Measurements from ENCODE around the gene SNUPN.

The SNUPN gene

DNA sequence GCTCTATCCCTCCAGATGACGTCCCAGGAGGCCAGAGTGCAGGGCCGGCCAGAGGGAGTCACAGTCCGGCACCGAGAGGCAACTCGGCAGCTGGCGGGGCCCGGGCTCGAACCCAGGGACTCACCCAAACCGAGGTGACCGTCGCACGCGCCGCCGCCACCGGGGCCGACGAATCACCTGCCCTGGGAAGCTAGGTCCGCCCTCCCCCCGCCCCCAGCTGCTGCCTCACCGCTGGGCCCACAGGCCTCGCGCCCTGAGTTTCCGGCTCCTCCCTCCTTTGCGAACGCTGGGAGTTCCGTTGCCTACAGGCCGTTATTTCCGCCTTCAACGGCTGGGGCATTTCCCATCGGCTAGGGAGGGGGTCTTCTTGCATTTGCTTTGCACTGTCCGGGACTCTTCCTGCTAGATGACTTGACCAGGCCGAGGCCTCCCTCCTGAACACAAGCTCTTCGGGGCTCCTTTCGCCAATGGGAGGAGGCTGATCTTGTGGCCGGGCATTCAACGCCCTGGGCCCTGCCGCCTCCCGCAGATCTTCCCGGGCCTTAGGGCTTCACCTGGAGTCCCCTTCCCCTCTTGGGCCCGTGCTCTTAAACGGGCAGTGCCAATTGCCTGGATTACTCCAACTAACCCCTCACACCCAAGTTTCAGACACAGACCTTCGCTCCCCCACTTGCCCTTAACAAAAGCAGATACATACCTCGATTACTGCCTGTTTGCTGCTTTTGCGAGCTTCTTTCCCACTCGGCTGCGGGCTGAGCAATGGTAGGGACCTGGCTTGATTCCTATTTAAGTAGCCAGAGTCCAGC lies at the start of gene SNUPN:
SNUPN (minus strand) TSS at position 184 of the 806 bp plus-strand sequence. CDS start 4,674 bp downstream, outside the sequence.
- DNase-seq = peak; percentile 97

DNA sequence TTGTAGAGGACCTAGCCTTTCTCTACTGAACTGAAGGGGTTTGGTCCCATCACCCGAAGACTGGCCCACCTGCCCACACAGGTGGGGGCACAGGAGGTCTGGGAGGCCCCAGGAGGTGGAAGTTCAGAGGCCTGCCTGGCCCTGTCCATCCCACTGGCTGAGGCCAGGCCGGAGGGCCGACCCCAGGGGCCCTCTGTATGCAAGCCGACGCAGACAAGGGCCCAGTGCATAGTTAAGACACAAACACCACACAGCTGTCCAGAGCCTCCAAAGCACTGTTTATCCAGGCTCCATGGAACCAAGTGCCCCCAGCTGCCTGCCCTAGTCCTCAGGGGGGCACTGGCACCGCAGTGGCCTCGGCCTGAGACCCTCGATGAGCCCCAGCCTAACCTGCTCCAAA lies 48.8 kb upstream of the SNUPN start:
- no peak for DNase-seq

DNA sequence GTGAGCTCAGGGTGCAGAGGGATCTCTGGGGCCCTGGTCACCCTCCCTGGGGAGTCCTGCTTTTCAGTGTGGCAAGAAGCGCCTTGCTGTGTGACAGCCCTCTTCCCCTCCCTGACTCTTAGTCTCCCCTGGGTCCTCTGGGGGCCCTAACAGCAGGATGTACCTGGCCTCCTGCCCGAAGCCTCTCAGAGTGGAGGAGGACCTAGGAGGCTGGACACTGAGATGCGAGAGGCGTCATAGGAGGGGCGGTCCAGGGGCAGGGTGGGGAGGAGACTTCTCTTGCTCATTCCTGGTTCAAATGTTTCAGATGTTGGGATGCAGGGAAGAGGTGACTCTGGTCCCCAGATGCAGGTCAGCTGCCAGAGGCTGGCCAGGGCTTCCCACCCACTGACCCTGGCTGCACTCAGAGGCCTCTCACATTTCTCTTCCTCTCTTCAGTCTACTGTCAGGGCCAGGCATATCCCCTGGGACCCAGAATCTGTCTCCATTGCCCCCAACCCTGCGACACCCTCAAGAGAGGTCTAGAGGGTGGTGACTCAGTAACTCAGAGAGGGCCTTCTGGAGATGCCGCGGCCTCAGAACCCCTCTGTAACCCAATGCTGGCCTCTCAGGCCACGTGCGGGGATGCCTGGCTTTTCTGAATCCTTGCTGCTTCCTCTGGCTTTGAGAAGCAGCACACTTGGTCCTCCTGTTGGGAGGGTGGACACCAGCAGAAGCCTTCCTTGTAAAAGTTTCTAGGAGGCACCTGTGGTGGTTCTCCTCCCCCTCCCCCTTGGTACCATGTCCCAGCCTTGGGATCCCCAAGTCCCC lies 48.1 kb upstream of the SNUPN start:
- peak; percentile 92 for DNase-seq

DNA sequence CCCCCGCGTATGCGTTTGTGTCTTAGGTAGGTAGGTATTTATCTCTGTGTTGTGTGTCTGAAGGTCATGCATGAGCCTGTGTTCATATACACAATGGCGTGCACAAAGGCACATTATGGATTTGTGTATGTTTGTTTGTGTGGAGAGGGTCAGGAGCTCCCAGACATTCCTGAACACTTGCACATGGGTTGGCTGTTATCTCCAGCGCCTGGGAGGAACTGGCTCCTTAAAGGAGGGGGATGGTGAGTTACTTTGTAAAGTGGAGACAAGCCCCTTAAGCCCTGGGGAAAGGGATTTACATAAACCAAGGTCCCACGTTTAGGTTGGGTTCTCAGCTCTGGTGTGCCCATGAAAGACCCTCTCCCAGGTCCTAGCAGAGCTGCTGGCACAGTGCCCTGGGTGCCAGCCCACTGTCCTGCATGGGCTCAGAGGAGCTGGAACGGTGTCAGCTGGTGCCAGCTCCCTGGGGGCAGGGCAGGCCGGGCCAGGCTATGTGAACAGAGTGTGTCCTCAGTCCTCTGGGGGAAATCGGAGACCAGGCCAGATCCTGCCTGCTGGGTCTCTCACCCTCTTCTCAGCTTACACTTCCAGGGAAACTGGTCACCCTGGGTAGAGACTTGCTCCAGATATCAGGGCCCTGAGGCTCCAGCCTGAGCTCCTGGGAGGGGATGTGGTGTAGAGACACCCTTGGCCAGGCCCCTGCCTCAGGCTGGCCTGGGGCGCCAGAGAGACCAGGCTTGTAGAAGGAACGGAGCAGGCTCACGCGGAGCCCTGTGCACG lies 47.3 kb upstream of the SNUPN start:
- DNase-seq = peak; percentile 76

GRCh38 chr15:75671730-75672602 lies 46.4 kb upstream of the SNUPN start:
- no peak for DNase-seq

DNA sequence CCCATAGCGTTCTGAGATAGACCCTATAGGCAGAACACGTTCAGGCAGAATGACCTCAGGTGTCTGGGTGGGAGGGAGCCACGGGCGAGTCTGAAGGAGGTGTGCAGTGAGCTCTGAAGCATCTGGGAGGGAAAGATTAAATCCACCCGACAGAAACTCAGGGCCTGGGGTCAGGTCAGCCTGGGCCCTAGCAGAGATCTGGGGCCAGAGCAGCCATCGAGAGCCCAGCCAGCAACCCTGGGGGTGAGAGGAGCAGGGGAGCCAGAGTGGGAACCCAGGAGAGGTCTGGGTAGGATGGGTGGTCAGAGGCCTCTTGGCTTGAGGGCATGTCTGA lies 44.3 kb upstream of the SNUPN start:
- DNase-seq = no peak

DNA sequence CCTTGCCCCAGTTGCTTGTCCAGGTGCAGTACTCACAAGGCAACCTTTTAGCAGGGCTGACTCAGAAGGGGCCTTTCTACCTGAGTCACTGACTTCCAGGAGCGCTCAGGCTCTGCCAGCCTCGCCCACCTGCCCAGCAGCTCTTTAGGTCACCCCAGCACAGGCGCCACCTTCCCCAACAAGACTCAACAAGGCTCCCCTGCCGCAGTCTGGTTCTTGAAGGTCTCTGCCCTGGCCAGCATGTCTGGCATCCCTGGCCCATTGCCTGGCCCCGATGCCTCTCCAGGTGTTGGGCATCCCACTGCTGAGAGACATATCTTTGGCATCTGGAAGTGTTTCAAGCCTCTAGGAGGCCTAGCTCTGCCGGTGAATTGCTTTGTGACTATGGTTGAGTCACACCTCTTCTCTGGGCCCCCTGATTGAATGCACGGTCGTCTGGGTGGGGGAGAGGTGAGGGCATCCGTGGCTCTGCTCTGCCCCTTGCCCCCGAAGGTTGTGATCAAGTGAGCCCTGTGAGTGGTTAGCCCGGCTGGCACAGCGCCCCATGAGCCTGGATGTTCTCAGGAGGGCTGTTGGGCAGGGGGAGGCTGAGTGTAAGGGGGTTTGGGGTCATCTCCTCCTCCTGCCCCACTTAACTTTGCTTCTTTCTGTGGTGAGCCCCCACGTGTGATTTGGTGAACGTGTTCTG lies 43.8 kb upstream of the SNUPN start:
- DNase-seq = no peak

GRCh38 chr15:75666823-75667501 lies 41.4 kb upstream of the SNUPN start:
- DNase-seq = peak; percentile 84

GRCh38 chr15:75663931-75664421 lies 38.5 kb upstream of the SNUPN start:
- DNase-seq = no peak

DNA sequence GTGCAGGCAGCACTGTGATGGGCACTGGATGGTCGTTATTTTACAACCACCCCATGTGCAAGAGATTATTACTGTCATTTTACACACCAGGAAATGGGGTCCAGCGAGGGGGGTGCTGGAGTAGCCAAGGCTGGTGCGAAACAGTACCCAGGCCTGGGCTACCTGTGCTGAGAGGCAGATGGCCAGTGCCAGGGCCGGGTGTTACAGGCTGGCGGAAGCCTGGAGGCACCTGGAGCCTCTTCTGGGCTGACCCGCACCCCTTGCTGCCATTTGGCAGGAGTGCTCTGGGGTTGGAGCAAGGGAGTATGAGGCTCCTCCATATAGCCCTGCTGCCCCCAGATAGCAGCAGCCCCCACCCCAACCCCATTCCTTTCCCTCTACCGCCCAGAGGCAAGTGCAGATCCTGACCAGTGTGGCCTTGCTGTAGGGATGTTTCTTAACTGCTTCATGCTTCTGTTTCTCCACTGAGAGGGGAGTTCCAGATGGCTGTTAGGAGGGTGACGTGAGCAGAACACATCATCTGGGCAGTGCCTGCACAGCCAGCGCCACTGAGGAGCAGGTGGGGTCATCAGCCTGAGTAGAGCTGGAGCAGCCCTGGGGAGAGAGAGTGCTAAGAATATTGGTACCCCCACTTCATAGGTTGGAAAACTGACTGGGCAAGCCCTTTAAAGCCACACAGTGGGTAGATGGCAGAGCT lies 37.4 kb upstream of the SNUPN start:
- DNase-seq = no peak

- no peak for DNase-seq
Measured at GRCh38 chr15:75661756-75662140, 36.2 kb upstream of the SNUPN start.

GRCh38 chr15:75661100-75661755 lies 35.7 kb upstream of the SNUPN start:
- DNase-seq = peak; percentile 90

DNA sequence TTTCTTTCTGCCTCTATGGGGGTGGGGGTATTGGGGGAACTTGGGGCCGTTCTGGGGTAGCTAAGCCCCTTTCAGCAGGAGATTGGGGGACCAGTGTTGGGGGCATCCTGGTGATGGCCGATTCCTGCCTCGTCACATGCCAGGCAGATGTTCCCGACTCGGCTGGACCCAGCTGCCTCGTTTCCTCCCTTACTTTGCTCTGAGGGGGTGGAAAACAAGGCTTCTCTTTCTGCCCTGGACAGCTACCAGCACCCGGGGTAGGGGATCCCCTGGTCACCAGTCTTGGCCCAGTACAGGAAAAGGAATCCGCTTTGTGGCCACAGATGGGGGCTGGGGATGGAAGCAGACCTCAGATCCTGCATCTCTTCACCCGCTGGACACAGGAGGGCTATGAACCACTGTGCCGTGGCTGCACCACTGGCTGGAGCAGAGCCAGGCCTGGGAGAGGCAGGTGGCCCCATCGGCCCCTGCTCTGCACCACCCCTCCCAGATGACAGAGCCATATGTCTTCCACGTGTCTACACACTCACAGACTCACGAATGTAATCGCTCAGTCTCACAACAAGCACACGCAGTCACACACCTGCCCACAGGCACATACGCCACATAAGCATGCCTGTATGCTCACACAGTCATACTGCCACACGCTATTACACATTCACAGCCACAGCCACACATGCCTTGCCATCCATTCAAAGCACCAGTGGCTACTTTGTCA lies 34.6 kb upstream of the SNUPN start:
- DNase-seq = peak; percentile 29

DNA sequence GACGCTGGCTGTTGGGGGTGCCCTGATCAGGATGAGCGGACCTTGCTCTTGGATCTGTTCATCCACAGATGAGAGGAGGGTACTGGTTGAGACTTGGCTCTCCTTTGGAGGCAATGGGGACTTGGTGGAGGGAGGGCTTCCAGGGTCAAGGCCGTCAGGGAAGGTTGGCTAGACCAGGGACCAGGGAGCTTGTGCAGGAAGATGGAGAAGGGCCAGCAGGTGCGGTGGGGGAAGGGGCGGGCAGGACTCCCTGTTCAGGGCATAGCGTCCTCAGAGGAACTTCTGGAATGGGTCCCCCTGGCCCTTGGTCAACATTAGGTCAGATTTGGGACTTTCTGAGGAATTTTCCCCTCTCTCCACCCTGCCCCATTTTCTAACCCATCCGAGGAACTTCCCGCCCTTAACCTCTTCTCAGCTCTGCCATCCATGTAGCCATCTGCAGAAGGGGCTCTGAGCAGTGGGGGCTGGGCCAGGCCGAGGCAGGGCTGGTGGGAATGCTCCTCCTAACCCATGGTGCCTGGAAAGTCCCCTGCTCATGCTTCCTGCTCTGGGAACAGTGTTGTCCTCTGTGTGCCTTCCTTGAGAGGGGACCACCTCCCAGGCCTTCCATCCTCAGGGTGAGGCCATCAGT lies 33.7 kb upstream of the SNUPN start:
- no peak for DNase-seq

DNA sequence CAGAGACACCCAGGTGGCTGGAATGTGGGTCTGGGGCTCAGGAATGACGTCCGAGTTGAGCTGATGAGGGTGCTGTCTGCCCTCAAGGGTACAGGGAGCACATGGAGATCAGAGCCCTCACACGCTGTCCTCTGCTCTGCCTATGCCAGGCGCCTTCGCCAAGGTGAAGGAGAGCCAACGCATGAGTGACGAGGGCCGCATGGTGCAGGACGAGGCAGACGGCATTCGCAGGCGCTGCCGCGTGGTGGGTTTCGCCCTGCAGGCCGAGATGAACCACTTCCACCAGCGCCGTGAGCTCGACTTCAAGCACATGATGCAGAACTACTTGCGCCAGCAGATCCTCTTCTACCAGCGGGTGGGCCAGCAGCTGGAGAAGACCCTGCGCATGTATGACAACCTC lies 31.3 kb upstream of the SNUPN start:
- no peak for DNase-seq

DNA sequence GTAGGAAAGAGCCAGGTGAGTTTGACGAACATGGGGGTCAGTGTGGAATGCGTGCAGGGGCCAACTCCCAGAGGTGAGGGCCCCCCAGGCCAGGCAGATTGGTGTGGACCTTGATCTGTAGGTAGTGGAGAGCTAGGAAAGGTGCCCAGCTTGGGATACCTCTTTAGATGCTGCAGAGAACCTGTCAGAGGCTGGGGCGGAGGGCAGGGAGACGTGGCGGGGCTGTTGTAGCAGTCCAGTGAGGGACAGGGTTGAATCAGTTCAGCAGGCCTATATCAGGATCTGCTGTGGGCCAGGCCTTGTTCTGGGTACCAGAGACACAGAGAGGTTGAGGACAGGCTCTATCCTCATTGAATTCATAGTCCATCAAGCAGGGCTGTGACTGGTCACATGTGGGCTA lies 30.8 kb upstream of the SNUPN start:
- DNase-seq = no peak

DNA sequence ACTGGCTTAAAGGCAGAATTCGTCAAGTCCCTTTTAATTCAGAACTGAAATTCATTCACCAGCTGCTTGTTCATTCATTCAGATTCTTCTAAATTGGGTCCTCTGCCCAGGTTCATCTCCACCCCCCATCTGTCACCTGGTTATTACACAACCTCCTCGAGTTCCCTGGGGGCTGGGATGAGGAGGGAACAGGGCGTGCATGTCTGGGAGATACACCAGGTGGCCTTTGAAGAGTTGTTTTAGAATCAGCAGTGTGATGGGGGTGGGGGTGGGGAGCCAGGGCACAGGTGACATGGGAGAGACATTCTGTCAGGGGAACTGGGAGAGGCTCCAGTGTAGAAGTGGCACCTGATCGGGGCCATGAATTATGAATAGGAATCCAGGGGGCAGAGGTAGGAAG lies 30.4 kb upstream of the SNUPN start:
- no peak for DNase-seq

GRCh38 chr15:75654201-75654907 lies 28.8 kb upstream of the SNUPN start:
- DNase-seq = no peak

All from femur (tissue), 1 donor.